AML-193 (cell line): ENCODE results near the gene AFAP1L2.
"Not testable (repeated sequence)": the region's sequence is repeated elsewhere in the genome, so short reads cannot be mapped to it uniquely, and the experiment has no call there.

Experiments
- DNase-seq, 2 experiments: peaks; one replicate each; lab custom pipeline; 2025; lab: John Stamatoyannopoulos, UW

Gene AFAP1L2

DNA sequence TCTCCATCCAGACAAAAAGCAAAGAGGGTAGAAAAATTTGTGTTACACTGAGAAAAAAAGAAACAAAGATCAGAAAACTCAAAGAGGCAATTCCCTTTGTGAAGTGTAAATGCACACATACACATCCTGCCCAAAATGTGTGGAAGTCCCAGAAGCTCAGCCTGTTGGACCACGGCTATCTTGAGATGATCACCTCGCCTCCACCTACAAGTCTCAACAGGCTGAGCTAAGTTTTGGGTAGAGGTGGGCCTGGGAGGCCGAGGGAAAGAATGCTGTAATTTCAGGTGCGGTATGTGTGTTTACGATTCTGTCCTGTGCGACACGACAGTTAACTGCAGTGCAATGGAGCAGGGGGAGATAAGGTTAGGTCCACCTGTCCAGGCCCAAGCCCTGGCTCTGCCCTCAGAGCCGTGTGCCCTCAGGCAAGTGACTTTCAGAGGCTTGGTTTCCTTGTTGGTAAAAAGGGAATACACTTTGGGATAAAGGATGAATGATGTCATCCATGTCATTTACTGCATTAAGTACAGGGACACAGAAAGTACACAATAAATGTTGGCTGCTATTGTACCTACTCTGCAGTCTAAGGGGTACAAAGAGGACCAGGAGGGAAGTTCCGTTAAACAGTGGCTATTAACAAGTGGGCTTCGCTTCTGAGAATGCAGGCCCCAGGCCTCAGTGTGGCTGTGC is 67.3 kb downstream of the AFAP1L2 start:
- DNase-seq, result no peak

DNA sequence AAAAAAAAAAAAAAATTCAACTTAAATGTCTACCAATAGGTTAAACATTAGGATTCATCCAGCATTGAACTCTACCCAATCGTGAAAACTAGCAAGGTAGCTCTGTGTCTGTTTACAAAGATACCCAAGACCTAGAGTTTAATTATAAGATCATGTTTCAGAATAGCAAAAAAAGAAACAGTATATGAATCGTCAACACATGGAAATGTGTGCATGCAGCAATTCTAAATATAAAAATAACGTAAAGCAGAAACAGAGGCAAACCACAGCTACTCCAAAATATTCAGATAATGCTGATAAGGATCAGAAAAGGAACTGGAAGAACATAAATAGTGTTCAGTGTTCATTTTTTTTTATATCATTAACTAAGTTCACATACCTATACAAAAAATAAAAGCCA is 68.7 kb downstream of the AFAP1L2 start:
- no peak for DNase-seq

DNA sequence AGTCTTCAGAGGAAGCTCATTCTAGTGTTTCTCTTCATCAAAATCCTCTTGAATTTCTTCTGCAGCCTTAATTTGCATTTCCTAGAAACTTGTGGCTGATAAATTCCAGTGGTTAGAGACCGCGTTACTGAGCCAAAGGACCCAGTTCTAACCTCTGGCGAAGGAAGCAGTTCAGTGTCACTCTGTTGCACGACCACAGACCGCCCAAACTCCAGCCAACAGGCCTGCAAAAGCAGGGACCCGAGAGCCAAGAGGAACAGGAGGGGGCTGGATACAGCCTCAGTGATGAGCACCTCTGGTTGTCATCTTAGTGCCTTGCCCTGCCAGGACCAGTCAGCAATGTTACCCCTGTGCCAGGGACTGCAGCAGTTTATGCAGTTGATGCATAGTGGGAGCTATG is 70.0 kb downstream of the AFAP1L2 start:
- no peak for DNase-seq

DNA sequence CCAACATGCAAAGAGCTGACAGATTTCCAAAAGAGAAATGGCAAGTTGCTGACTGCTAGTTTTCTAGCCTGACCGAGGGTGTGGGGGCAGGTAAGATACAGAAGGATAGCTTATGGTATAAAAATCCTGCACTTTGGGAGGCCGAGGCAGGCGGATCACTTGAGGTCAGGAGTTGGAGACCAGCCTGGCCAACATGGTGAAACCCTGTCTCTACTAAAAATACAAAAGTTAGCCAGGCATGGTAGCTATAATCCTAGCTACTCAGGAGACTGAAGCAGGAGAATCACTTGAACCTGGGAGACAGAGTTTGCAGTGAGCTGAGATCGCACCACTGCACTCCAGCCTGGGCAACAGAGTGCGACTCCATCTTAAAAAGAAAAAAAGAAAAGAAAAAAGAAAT is 70.9 kb downstream of the AFAP1L2 start:
- DNase-seq, result not testable (repeated sequence)

DNA sequence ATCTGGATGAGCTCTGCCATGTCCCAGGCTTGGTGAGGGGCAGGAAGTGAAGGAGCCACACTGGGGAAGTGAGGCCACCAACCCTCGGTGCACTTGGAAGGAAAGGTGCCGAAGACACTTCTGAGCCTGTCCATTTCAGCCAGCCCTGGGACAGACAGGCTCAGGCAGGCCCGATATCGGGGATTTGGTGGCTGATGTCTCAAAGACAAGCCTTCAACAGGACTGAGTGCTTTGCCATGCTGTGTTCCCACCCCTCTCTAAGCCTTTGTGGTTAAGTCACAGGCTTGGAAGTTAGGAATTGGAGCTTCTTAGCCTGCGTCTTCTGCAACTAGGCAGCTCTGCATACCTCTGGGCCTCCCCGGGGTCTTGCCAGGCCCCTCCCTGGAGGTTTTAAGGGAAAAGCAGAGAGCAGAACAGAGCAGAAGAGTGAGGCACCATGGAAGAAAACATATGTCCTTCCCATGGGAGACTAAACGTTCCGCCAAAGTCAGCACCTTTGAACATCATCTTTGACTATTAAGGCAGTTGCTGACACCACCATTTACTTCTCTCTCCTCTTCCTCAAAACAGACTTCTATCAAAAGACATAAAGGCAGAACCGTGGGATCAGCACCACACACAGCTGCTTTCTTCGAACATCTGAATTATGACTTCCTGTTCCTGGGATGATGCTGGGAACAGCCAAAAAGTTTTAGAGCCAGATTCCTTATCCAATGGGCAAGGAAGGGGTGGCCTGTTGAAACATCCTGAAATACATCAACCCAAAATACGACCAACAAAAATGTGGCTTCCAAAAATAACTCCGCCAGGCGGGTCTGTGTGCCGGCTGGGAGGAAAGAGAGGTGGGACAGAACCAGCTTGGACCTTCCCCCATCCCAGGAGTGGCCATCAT is 71.8 kb downstream of the AFAP1L2 start:
- DNase-seq, result no peak

DNA sequence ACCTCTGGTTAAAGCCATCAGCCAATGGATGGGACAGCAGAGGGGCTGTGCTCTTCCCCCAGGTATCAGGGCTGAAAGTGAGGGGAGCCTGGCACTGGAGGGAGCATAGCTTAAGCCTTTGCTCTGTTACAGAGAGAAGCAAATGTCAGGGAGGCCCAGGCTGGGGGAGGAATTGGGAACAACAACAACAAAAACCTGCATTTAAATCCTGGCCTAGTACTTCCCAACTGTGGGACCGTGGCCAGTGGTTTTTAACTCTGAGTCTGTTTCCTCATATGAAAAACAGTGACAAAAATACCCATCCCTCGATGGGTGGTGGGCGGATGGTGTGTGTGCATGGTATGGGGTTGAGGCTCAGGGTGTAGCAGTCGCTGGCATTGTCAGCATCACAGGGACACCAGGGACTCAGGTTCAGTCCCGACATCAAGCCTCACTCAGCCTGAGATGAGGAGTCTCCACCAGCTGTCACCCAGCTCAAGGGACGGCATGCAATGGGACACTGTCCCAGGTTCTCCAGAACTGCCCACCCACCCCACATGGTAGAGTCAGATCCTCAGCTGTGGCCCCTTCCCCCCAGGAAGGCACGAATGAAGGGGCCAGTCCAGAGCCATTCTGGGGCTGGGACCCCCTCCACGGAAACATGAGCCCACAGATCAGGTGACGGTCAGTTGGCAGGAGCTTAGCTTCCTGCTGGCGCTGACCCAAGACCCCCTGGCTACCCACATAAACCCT is 74.5 kb downstream of the AFAP1L2 start:
- DNase-seq, result no peak

DNA sequence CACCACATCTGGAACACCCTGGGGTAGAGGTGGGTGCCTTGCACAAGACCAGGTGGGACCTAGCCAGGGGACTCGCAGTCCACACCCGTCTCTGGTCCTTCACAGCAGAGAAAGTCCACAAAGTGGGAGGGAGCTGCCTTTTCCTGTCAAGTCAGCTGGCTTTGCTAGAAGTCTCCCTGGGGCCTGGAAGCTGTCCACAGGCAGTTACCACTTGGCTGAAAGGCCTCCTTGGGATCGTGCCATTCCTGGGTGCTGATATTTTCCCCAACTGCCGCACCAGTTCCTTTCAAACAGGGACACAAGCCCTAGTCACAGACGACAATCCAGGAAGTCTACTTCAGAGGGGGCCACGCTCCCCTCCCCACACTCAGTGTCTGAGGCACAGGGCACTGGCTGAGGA is 75.4 kb downstream of the AFAP1L2 start:
- no peak for DNase-seq

DNA sequence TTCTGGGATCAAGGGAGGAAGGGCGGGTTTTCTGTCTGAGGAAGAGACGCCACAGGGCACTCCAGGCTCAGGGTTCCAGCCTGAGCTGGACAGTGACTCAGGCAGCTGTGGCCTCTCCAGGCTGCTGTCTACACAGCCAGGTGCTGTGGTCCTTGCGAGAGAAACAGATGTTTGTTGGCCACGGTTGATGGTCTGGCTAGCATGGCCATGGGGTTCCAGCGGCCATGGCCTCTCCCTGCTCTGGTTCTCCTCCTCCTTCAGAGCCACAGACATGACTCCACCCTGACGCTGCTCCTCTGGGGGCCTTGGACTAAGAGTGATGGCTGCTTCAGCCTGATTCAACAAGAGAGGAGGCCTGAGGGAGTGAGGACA is 75.9 kb downstream of the AFAP1L2 start:
- no peak for DNase-seq

DNA sequence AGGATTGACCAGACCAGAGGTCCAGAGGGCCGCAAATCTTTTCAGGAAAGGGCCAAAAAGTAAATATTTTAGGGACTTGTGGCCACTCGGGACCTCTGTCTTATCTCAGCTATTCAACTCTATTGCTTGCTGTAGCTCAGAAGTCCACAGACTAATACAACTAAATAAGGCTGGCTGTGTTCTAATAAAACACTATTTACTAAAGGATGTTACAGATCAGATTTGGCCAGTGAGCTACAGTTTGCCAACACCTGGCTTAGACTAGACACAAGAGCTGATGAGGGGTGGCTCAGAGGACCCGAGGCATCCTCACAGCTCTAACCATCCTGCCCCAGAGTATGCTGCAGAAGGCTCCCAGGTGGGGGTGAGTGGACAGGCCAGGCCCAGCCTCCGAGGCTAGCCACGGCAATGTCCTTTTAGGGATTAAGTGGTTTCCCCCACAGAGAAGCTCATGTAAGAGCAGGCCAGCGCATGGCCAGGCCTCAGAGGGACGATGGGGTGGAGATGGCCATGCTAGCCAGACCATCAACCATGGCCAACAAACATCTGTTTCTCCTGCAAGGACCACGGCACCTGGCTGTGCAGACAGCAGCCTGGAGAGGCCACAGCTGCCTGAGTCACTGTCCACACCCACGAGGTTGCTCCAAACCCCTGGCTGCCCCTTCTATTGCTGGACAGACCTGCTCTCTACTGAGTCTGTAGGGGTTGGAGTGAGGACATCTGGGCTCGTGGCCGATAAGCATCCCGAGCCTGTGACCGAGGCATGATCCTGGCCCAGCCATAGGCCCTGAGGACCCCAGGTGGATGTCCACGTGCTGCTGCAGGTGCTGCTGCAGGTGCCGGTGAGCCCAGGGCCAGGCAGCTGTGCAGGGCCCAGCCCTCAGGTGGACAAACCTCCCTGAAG is 76.5 kb downstream of the AFAP1L2 start:
- no peak for DNase-seq

DNA sequence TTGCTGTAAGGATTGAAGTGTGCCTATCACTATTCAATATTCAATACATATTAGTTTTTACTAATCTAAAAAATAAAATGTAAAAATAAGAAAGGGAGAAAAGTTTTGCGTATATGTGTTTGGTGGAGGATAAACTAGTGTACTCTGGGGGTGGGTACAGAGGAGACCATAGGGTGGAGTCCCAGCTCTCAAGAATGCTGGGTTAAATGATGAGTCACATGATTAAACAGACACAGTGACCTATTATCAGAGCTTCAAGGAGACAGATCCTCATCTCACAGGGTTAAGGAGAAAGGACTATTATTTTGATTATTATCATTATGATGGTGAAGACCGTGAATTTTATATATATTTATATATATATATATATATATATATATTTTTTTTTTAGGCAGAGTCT is 77.5 kb downstream of the AFAP1L2 start:
- DNase-seq, result no peak

DNA sequence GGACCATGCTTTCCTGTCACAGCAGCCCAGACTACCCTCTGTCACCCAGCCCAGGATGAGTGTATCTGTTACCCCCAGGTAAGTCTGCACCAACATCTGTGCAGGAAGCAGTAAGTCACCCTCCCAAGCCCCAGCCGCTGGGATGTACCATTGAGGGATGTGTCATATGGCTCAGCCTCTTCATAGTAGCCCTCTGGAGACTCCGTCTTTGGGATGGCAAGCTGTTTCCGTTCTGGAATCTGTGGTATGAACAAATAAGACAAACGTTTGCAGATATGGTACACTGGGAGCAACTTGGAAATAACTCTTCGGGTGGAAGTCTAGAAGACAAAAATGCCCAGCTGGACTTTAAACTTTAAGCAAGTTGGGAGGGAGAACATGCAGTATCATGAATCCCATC is 81.3 kb downstream of the AFAP1L2 start:
- DNase-seq, result no peak

GRCh38 chr10:114322344-114322743 is 82.0 kb downstream of the AFAP1L2 start:
- DNase-seq, result no peak

- DNase-seq, result no peak
These were observed 83.8 kb downstream of the AFAP1L2 start for GRCh38 chr10:114320249-114321116.

GRCh38 chr10:114319406-114320248 is 84.7 kb downstream of the AFAP1L2 start:
- DNase-seq, result no peak

DNA sequence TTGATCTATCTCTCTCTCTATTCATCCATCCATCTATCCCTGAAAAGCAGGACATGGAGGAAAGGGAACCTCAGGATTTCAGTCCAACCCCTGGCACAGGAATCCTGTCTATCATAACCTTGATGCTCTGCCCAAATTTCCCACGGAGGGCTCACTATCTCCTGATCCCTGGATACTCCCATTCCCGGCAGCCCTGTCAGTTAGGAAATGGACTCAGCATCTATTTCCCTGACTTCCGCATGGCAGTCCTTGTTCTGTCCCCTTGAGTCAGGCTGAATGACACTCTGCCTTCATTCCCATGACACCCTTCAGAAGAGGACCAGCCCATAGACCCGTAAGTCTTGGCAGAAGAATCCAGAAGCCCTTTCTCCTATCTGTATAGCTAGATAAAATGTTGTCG is 87.6 kb downstream of the AFAP1L2 start:
- DNase-seq, result no peak

DNA sequence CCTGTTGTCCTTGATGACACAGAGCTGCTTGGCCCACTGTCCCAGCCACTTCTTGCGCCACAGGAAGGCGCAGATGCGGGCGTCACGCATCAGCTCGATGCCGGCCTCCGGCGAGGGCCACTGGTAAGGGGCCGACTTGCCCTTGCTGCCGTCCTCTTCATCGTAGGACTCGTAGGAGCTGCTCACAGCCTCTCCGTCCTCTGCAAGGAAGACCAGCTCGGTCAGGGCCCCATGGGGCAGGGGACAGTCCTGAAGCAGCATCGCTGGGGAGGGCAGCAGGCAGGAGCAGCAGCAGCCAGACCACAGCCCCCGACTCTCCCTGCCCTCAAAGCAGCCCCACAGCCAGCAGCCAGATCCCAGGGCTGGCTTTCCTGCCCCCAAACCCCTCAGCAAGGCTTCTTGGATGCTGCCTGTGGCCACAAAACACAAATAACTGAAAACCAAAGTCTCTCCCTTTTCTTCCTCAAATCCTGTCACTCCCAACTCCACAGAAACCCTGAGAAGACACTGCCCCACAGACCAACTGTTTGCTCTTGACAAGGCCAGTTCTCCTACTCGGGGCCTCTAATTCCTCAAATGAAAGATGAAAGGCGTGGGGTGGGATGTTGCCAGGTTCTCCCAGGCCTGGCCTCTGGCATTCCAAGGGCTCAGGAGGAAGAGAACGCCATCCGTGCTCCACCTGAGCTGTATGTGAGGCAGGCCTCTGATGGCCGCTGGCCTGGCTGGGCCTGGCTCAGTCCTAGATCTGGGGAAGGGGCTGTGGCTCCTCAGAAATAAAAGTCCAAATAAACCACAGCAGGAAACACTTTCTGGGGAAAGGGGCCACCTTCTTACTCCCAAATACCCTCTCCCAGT is 88.5 kb downstream of the AFAP1L2 start:
- DNase-seq, result no peak

GRCh38 chr10:114313866-114314265 is 90.4 kb downstream of the AFAP1L2 start:
- DNase-seq, result no peak

DNA sequence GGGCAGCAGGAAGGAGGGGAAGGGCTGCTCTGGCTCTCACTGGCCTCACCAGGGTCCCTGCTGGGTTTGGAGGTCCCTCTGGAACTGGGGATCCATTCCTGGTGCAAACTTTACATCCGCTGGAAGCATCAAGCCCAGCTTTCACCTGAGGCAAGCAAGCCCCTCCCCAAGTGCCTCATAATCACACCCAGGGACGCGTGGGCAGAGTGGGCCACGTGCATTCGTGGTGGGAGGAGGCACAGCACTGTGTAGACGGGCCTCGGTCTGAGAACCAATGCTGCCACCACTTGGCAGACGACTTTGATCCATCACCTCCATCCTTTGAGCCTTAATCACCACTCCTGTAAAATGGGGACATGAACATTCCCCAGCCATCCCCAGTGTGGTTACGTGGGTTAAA is 91.2 kb downstream of the AFAP1L2 start:
- no peak for DNase-seq
